ENCODE measurements around the gene BATF3.

DNA sequence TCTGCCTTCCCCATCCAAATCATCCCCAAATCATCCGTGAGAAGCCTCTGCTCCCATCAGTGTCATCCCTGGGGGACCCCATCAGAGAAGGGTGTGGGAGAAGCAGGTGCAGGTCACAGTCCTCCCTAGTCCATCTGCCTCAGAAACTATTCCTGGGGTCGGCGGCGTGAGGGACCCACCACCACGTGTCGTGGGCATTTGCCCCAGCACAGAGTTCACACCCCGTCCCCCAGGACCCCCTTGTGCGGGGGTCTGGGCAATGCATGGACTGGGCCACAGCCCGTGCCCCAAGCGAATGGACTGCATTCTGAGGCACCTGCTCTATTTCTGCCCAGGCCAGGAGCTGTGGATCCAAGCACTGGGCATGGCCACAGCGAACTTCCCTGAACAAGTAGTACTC is 52.6 kb downstream of the BATF3 start:
- TF ChIP-seq, protein P1, sequence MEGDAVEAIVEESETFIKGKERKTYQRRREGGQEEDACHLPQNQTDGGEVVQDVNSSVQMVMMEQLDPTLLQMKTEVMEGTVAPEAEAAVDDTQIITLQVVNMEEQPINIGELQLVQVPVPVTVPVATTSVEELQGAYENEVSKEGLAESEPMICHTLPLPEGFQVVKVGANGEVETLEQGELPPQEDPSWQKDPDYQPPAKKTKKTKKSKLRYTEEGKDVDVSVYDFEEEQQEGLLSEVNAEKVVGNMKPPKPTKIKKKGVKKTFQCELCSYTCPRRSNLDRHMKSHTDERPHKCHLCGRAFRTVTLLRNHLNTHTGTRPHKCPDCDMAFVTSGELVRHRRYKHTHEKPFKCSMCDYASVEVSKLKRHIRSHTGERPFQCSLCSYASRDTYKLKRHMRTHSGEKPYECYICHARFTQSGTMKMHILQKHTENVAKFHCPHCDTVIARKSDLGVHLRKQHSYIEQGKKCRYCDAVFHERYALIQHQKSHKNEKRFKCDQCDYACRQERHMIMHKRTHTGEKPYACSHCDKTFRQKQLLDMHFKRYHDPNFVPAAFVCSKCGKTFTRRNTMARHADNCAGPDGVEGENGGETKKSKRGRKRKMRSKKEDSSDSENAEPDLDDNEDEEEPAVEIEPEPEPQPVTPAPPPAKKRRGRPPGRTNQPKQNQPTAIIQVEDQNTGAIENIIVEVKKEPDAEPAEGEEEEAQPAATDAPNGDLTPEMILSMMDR (IDR thresholded peaks at IDR 0.05): no peak
- no peak for TF ChIP-seq POLR2A (IDR thresholded peaks at IDR 0.05)
